K562 (cell line): Measurements from ENCODE around the gene THG1L. TPM values are rescaled to one million over a fixed set of nuclear protein-coding genes. Genes with fewer than 3 reads are reported as not detected.

Source experiments
- ATF2 ChIP-seq: sonication (generic); formaldehyde crosslinking; IDR thresholded peaks from 2 replicates; pipeline ENCODE4 v1.8.1; 2022; ENCODE audit warnings: missing genetic modification reagents
- DIDO1 ChIP-seq: fragments of 450-650 bp; IDR thresholded peaks from 2 replicates; pipeline ENCODE4 v1.6.1; 2016; ENCODE audit warnings: low read depth, missing biosample characterization, missing genetic modification characterization
- HNRNPL ChIP-seq: fragments of 200-400 bp; formaldehyde crosslinking; IDR thresholded peaks from 2 replicates; pipeline ENCODE4 v1.6.1; 2017; ENCODE audit warnings: low read depth, mild to moderate bottlenecking, low read length
- JUND ChIP-seq, 2 experiments: IDR thresholded peaks; 2 replicates in 1 of 2; 3 replicates in 1 of 2; pipeline ENCODE4 v1.6.1; 2011; ENCODE audit warnings: borderline replicate concordance in 2 of 2, low read depth in 2 of 2, low read length in 2 of 2, improper control_type of control experiment in 1 of 2, missing biosample characterization in 1 of 2, missing genetic modification characterization in 1 of 2, missing genetic modification reagents in 1 of 2
- PCBP1 ChIP-seq: fragments of 200-400 bp; formaldehyde crosslinking; IDR thresholded peaks from 2 replicates; pipeline ENCODE4 v1.6.1; 2018; ENCODE audit warnings: mild to moderate bottlenecking, low read depth, low read length; ENCODE audit not compliant: poor library complexity, severe bottlenecking
- RERE ChIP-seq: sonication (generic); formaldehyde crosslinking; IDR thresholded peaks from 2 replicates; pipeline ENCODE4 v1.8.0; 2023; ENCODE audit warnings: missing genetic modification reagents, mild to moderate bottlenecking, borderline replicate concordance
- REST ChIP-seq, 2 experiments: fragments of 450-650 bp; formaldehyde crosslinking in 1 of 2; IDR thresholded peaks; 2 replicates each; pipeline versions ENCODE4 v1.4.0 to v1.6.1; 2014 to 2020; ENCODE audit warnings: mild to moderate bottlenecking in 2 of 2, borderline replicate concordance in 1 of 2, low read depth in 1 of 2
- ZFPM2 ChIP-seq: fragments of 250-450 bp; sonication (Bioruptor Pico); IDR thresholded peaks from 2 replicates; pipeline ENCODE4 v1.5.1; 2022; ENCODE audit warnings: mild to moderate bottlenecking
- ZKSCAN8 ChIP-seq: fragments of 200-800 bp; sonication (Bioruptor generic); IDR thresholded peaks from 2 replicates; pipeline ENCODE4 v1.6.1; 2016; ENCODE audit warnings: missing genetic modification characterization, missing compliant biosample characterization
- polyA plus RNA-seq, 8 experiments: library from polyadenylated mRNA; depleted of rRNA in 4 of 8; stranded (reverse) in 5 of 8; unstranded in 3 of 8; fragments of >200 nt; fragmentation: Nextera tagmentation in 2 of 8; fragmentation: Illumina TruSeq in 1 of 8; extraction: Ambion mirVana in 2 of 8; extraction: Trizol in 1 of 8; gene quantifications; 2 replicates each; pipeline versions ENCODE4 v1.2.1 to v1.2.3, GENCODE V29; 2011 to 2014; ENCODE audit warnings: inconsistent platforms in 1 of 8, missing spikeins in 1 of 8
- total RNA-seq, 7 experiments: library from RNA; depleted of rRNA in 6 of 7; stranded (reverse); fragments of >200 nt in 6 of 7; fragmentation: Illumina TruSeq in 2 of 7; extraction: Trizol in 2 of 7; gene quantifications; 2 replicates each; pipeline versions ENCODE4 v1.2.1 to v1.2.3, GENCODE V29; 2011 to 2021; ENCODE audit warnings: low replicate concordance in 1 of 7

Gene THG1L
- total and polyA plus RNA-seq, 9 of the 15 experiments (the other 6 are each of a cell fraction or from before 2014, with no cell fraction given): 21.8 to 40.7 (median 28.0) TPM

GRCh38 chr5:157732596-157733262, 1.5 kb downstream of the THG1L start (continued):
- TF ChIP-seq HNRNPL (no peak), ATF2 (CRISPR knock-in tag) (no peak), RERE (CRISPR knock-in tag) (no peak), ZFPM2 (CRISPR knock-in tag) (no peak), ZKSCAN8 (CRISPR knock-in tag) (peak; percentile 70), DIDO1 (no peak), JUND (IDR thresholded peaks at IDR 0.05; ENCODE audit: borderline replicate concordance, low read depth, low read length) (no peak), JUND (tag; IDR thresholded peaks at IDR 0.05; ENCODE audit: borderline replicate concordance, low read depth, low read length) (peak; percentile 11; the same call in 1 of the 3 replicates), REST (IDR thresholded peaks at IDR 0.05; ENCODE audit: borderline replicate concordance) (no peak), REST (CRISPR knock-in tag; IDR thresholded peaks at IDR 0.05; ENCODE audit: low read depth) (no peak), PCBP1 (no peak)
